Adrenal gland (tissue), 12 donors: Measurements from ENCODE around the gene SPTBN1. TPM values are rescaled to one million over a fixed set of nuclear protein-coding genes. Genes with fewer than 3 reads are reported as not detected.

Source experiments
- DNase-seq, 7 donors: peaks; one replicate each; pipeline ENCODE4 v3.0.0-alpha.2; 2019 to 2020
- H3K27ac ChIP-seq, 5 donors: fragments of 200-600 bp; sonication (generic) in 4 of 5; 1 replicate in 3 of 5; 2 replicates in 2 of 5; pipeline versions ENCODE4 v1.5.1 to v1.8.0; 2016 to 2020; ENCODE audit warnings: mild to moderate bottlenecking in 1 of 5
- H3K27me3 ChIP-seq: fragments of 200-600 bp; 2 replicates; pipeline ENCODE4 v1.8.0; 2021
- H3K36me3 ChIP-seq, 2 donors: fragments of 200-600 bp; replicated peaks in 1 of 2; 1 replicate in 1 of 2; 2 replicates in 1 of 2; pipeline versions ENCODE4 v1.5.1 to v1.8.0; 2018 to 2022
- H3K4me1 ChIP-seq, 2 donors: fragments of 200-600 bp; replicated peaks in 1 of 2; 1 replicate in 1 of 2; 2 replicates in 1 of 2; pipeline versions ENCODE4 v1.5.1 to v1.8.0; 2018 to 2021
- H3K4me3 ChIP-seq, 4 donors: fragments of 200-600 bp; sonication (generic) in 3 of 4; one replicate each; pipeline ENCODE4 v1.5.1; 2016 to 2018
- H3K9me3 ChIP-seq, 3 donors: fragments of 200-600 bp; sonication (generic) in 1 of 3; replicated peaks in 1 of 3; 1 replicate in 2 of 3; 2 replicates in 1 of 3; pipeline versions ENCODE4 v1.5.1 to v1.8.0; 2016 to 2021
- POLR2A ChIP-seq, 2 donors: fragments of 450-650 bp; IDR thresholded peaks; one replicate each; pipeline ENCODE4 v1.6.1; 2017; ENCODE audit warnings: antibody characterized with exemption in 2 of 2, mild to moderate bottlenecking in 2 of 2, moderate library complexity in 1 of 2
- WGBS, 4 donors: extraction: QIAGEN DNeasy Blood & Tissue Kit in 2 of 4; methylation state at CpG; one replicate each; pipeline versions ENCODE4 v1.1.5 to v1.1.7; 2013 to 2017; 5-methylcytosine and 5-hydroxymethylcytosine counted together
- intact Hi-C, 2 donors: fragments of 100-400 bp; cut with DNase I; formaldehyde crosslinking; loops; one replicate each; pipeline versions ENCODE4 v1.14.1 to v1.15.0; 2022 to 2023
- polyA plus RNA-seq, 3 donors: library from polyadenylated mRNA; stranded (reverse); fragments of 200-250 nt in 2 of 3; fragments of 350-450 nt in 1 of 3; fragmentation: Illumina TruSeq in 1 of 3; extraction: RNeasy Lipid Tissue Mini Kit (QIAGEN cat#74804) in 1 of 3; gene quantifications; one replicate each; pipeline ENCODE4 v1.2.3, GENCODE V29; 2013 to 2014
- total RNA-seq, 9 donors: library from RNA; depleted of rRNA in 4 of 9; stranded (reverse); fragments of >200 nt in 4 of 9; fragments of 120-200 nt in 1 of 9; fragmentation: NEBNext Ultra II Directional in 1 of 9; extraction: Animal tissue kit (Norgen Biotek cat#: 25700) in 1 of 9; gene quantifications; one replicate each; pipeline versions ENCODE4 v1.1.0 to v1.2.4, GENCODE V29; 2013 to 2023
- TF ChIP-seq, protein P1 (sequence below), 6 experiments: fragments of 450-650 bp in 4 of 6; fragments of 200-600 bp in 2 of 6; sonication (generic) in 1 of 6; IDR thresholded peaks; 1 replicate in 5 of 6; 2 replicates in 1 of 6; pipeline versions ENCODE4 v1.5.1 to v1.8.0; 2016 to 2021; ENCODE audit warnings: antibody characterized with exemption in 6 of 6, mild to moderate bottlenecking in 2 of 6, moderate library complexity in 1 of 6
- donor health status: healthy with polysubstance abuse.
- donor health status: Bipolar disorder and iron deficiency.
- donor health status: DM: yes; HTN: yes; CAD: no.
- donor health status: DM: no; HTN: no; CAD: no.
- donor health status: DM: no; HTN: no; CAD: no.
- donor health status: DM: yes; HTN: yes; CAD: no.

Gene SPTBN1
- total and polyA plus RNA-seq, 12 donors, result 72.9 to 653 (median 493) TPM

DNA sequence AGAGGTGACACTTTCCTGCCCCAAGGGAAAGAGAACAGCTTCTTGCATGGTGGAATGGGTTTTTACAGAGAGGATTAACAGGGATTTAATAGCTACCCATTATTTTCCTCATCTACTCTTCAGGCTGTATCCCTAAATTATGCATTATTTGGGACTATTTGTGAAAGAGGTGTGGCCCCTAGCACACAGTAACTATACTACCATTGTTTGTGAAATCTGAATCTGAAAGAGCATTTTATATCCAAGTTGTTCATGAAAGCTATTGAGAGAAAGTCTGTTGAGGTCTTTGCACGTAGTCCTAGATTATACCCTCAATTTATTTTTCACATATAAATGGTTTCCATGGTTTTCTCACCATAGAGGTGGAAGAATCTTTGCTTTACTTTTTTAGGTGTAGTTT lies 78.1 kb downstream of the SPTBN1 start:
- 88 to 100% (median 95%) methylated on average over 1 of the region's 1 CpG for WGBS, 4 donors

DNA sequence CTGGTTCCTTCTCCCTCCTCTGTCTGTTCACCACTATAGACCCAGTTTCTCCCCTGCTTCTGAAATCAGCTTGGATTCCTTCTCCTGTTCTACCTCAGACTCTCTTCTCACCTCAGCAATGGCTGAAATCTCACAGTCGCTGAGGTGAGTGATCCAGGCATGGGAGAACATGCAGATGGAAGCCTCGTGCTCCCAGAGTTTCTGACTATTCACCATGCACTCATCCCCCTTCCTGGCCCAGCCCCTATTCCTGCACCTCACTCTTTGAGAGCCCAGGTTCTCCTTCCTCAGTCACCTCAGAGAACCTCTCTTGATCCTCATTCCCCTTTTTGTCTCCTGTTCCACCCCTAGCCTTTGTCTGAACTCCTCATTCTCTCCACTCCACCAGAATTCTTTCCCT lies 78.5 kb downstream of the SPTBN1 start:
- H3K4me1 ChIP-seq, result peaks cover 0 to 14% of the 10 kb centered on the region in 2 donors

More for the DNA sequence above, 78.1 kb downstream of the SPTBN1 start:
- TF ChIP-seq, protein P1, sequence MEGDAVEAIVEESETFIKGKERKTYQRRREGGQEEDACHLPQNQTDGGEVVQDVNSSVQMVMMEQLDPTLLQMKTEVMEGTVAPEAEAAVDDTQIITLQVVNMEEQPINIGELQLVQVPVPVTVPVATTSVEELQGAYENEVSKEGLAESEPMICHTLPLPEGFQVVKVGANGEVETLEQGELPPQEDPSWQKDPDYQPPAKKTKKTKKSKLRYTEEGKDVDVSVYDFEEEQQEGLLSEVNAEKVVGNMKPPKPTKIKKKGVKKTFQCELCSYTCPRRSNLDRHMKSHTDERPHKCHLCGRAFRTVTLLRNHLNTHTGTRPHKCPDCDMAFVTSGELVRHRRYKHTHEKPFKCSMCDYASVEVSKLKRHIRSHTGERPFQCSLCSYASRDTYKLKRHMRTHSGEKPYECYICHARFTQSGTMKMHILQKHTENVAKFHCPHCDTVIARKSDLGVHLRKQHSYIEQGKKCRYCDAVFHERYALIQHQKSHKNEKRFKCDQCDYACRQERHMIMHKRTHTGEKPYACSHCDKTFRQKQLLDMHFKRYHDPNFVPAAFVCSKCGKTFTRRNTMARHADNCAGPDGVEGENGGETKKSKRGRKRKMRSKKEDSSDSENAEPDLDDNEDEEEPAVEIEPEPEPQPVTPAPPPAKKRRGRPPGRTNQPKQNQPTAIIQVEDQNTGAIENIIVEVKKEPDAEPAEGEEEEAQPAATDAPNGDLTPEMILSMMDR (IDR thresholded peaks at IDR 0.05), result no peak
- no peak for TF ChIP-seq POLR2A (IDR thresholded peaks at IDR 0.05)
- no peak for DNase-seq
- Histone ChIP-seq H3K4me3 (no peak overlapping the region), H3K27ac (peak overlapping the region in 2 of 5 donors; percentile 23 to 81), H3K9me3 (no peaks in the 10 kb centered on the region), H3K36me3 (no peaks in the 10 kb centered on the region), H3K27me3 (no peaks in the 10 kb centered on the region), H3K4me1 (peaks cover 0 to 14% of the 10 kb centered on the region in 2 donors)
- intact Hi-C loops, result no loop called here

DNA sequence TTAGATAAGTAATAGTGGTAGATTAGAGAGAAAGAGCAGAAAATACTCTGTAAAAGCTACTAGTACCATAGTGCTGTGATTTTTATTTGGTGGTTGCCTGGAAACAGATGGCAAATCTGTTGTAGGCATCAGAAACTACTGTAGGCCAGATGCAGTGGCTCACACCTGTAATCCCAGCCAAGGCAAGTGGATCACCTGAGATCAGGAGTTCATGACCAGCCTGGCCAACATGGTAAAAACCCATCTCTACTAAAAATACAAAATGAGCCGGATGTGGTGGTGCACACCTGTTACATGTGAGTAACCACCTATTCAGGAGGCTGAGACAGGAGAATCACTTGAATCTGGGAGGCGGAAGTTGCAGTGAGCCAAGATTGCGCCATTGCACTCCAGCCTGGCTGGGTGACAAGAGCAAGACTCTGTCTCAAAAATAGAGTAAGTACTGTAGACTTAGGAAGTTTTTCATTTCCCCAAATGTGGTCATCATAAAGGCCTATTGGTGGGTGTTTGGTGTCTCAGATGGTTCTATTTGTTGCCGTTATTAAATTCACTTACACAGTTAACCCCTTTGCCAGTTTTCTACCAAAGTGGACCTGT lies 79.6 kb downstream of the SPTBN1 start:
- H3K4me1 ChIP-seq, result peaks cover 0 to 14% of the 10 kb centered on the region in 2 donors
- no peaks in the 10 kb centered on the region for H3K27me3 ChIP-seq
- 72 to 88% (median 73%) methylated on average over 4 of the region's 4 CpGs for WGBS, 4 donors
- no peaks in the 10 kb centered on the region for H3K9me3 ChIP-seq
- TF ChIP-seq, protein P1 (IDR thresholded peaks at IDR 0.05), result no peak
- no peak for TF ChIP-seq POLR2A (IDR thresholded peaks at IDR 0.05)
- intact Hi-C loops, result no loop called here
- DNase-seq, result peak in 4 of 7 donors; percentile 31 to 71 (median 54)
- H3K27ac ChIP-seq, result no peak overlapping the region
- no peak overlapping the region for H3K4me3 ChIP-seq
- no peaks in the 10 kb centered on the region for H3K36me3 ChIP-seq

More for the DNA sequence above, 78.5 kb downstream of the SPTBN1 start:
- TF ChIP-seq POLR2A (IDR thresholded peaks at IDR 0.05), result no peak
- TF ChIP-seq, protein P1 (IDR thresholded peaks at IDR 0.05), result no peak
- no peaks in the 10 kb centered on the region for H3K27me3 ChIP-seq
- DNase-seq, result no peak
- H3K36me3 ChIP-seq, result no peaks in the 10 kb centered on the region
- 85 to 92% (median 90%) methylated on average over 2 of the region's 2 CpGs for WGBS, 4 donors
- H3K4me3 ChIP-seq, result no peak overlapping the region
- H3K9me3 ChIP-seq, result no peaks in the 10 kb centered on the region
- no peak overlapping the region for H3K27ac ChIP-seq
- intact Hi-C loops, result no loop called here

DNA sequence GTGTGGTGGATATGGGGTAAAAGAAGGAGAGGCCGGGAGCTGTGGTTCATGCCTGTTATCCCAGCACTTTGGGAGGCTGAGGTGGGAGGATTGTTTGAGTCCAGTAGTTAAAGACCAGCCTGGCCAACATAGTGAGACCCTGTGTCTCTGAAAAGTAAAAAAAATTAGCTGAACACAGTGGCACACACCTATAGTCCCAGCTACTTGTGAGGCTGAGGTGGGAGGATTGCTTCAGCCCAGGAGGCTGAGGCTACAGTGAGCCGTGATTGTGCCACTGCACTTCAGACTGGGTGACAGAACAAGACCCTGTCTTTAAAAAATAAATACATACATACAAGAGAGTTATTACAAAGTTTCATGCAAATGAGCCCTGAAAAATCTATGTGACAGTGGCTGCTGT lies 80.6 kb downstream of the SPTBN1 start:
- H3K9me3 ChIP-seq, result no peaks in the 10 kb centered on the region
- no peak overlapping the region for H3K27ac ChIP-seq
- TF ChIP-seq, protein P1 (IDR thresholded peaks at IDR 0.05), result no peak
- TF ChIP-seq POLR2A (IDR thresholded peaks at IDR 0.05), result no peak
- H3K4me1 ChIP-seq, result peaks cover 0 to 13% of the 10 kb centered on the region in 2 donors
- no peak for DNase-seq
- WGBS, 4 donors, result 97 to 100% (median 99%) methylated on average over 2 of the region's 2 CpGs
- intact Hi-C loops, result no loop called here
- H3K36me3 ChIP-seq, result no peaks in the 10 kb centered on the region
- no peaks in the 10 kb centered on the region for H3K27me3 ChIP-seq
- H3K4me3 ChIP-seq, result no peak overlapping the region
